H1 (cell line): ENCODE measurements around the gene MYH10. TPM values are rescaled to one million over a fixed set of nuclear protein-coding genes. Genes with fewer than 3 reads are reported as not detected.

ENCODE experiments used
- CTCF ChIA-PET: fragments of 300-600 bp; sonication (Branson Sonifier 250); formaldehyde crosslinking; loops from one replicate; lab custom pipeline; 2021; ENCODE audit not compliant: partially characterized antibody; lab: Charles Lee
- POLR2A ChIA-PET: fragments of 300-600 bp; sonication (Branson Sonifier 250); formaldehyde crosslinking; loops from one replicate; lab custom pipeline; 2021; ENCODE audit warnings: inconsistent platforms; ENCODE audit not compliant: partially characterized antibody; lab: Charles Lee
- DNase-seq, 2 experiments: peaks; one replicate each; pipeline versions ENCODE4 v3.0.0 to v3.0.0-alpha.2; 2010 to 2022; ENCODE audit warnings: low spot score in 2 of 2, low read depth in 1 of 2, mixed read lengths in 1 of 2
- FAIRE-seq: peaks from 2 replicates; lab custom pipeline; 2011; peaks lifted over from hg19 to GRCh38; lab: Jason Lieb, UNC
- H2AFZ ChIP-seq: 2 replicates; pipeline ENCODE4 v1.8.1; 2012; ENCODE audit warnings: low read length, inconsistent platforms
- H2AK5ac ChIP-seq: 2 replicates; pipeline ENCODE4 v1.6.1; 2013; ENCODE audit warnings: low read depth, low read length
- H2BK120ac ChIP-seq: replicated peaks from 2 replicates; pipeline ENCODE3; 2013; ENCODE audit warnings: low read depth, low read length, inconsistent platforms
- H2BK12ac ChIP-seq: 2 replicates; pipeline ENCODE4 v1.6.1; 2013; ENCODE audit warnings: low read depth, low read length
- H2BK15ac ChIP-seq: 2 replicates; pipeline ENCODE4 v1.6.1; 2013; ENCODE audit warnings: low read length
- H2BK20ac ChIP-seq: 2 replicates; pipeline ENCODE4 v1.6.1; 2013; ENCODE audit warnings: low read length
- H2BK5ac ChIP-seq: 2 replicates; pipeline ENCODE4 v1.6.1; 2013; ENCODE audit warnings: low read depth, low read length
- H3K14ac ChIP-seq: 2 replicates; pipeline ENCODE4 v1.6.1; 2013; ENCODE audit warnings: inconsistent platforms; ENCODE audit not compliant: insufficient read length
- H3K18ac ChIP-seq: 2 replicates; pipeline ENCODE4 v1.6.1; 2013; ENCODE audit warnings: low read length; ENCODE audit errors: extremely low read depth
- H3K23ac ChIP-seq: 2 replicates; pipeline ENCODE4 v1.6.1; 2013; ENCODE audit warnings: inconsistent platforms; ENCODE audit not compliant: insufficient read length
- H3K23me2 ChIP-seq: 2 replicates; pipeline ENCODE4 v1.6.1; 2013; ENCODE audit warnings: low read depth, low read length
- H3K27ac ChIP-seq: 2 replicates; pipeline ENCODE4 v1.6.1; 2011; ENCODE audit warnings: low read depth, low read length, inconsistent platforms
- H3K27me3 ChIP-seq, 4 experiments: replicated peaks in 1 of 4; 1 replicate in 1 of 4; 2 replicates in 3 of 4; pipeline versions ENCODE4 v1.6.1 to v1.8.1; 2011 to 2013; ENCODE audit warnings: low read length in 3 of 4, mild to moderate bottlenecking in 3 of 4, inconsistent platforms in 2 of 4, mixed read lengths in 2 of 4, moderate library complexity in 1 of 4; ENCODE audit not compliant: control insufficient read depth in 3 of 4, insufficient read depth in 3 of 4; ENCODE audit errors: extremely low read depth in 1 of 4
- H3K36me3 ChIP-seq, 4 experiments: 2 replicates each; pipeline versions ENCODE4 v1.6.1 to v1.8.1; 2011 to 2013; ENCODE audit warnings: mild to moderate bottlenecking in 4 of 4, low read length in 3 of 4, moderate library complexity in 2 of 4, control low read depth in 1 of 4, inconsistent platforms in 1 of 4; ENCODE audit not compliant: insufficient read depth in 4 of 4, control insufficient read depth in 2 of 4
- H3K4ac ChIP-seq: replicated peaks from 2 replicates; pipeline ENCODE3; 2013; ENCODE audit warnings: low read length, low read depth, mixed read lengths, inconsistent platforms; ENCODE audit not compliant: insufficient read length
- H3K4me1 ChIP-seq, 4 experiments: replicated peaks in 1 of 4; 1 replicate in 1 of 4; 2 replicates in 3 of 4; pipeline versions ENCODE4 v1.6.1 to v1.8.1; 2011 to 2013; ENCODE audit warnings: low read length in 3 of 4, inconsistent platforms in 2 of 4, mixed read lengths in 1 of 4; ENCODE audit not compliant: insufficient read depth in 4 of 4, control insufficient read depth in 3 of 4
- H3K4me2 ChIP-seq, 2 experiments: 2 replicates each; pipeline versions ENCODE4 v1.6.1 to v1.8.1; 2011 to 2013; ENCODE audit warnings: low read depth in 2 of 2, low read length in 2 of 2, control low read depth in 1 of 2, inconsistent platforms in 1 of 2, mild to moderate bottlenecking in 1 of 2; ENCODE audit not compliant: insufficient read depth in 1 of 2
- H3K4me3 ChIP-seq, 4 experiments: fragments of 200-600, 300-600 bp in 1 of 4; sonication (generic), shearing (Covaris generic), sonication (Bioruptor Twin) in 1 of 4; 2 replicates each; pipeline versions ENCODE4 v1.5.1 to v1.8.1; 2011 to 2016; ENCODE audit warnings: low read length in 4 of 4, low read depth in 3 of 4, control low read depth in 2 of 4, inconsistent platforms in 2 of 4, mild to moderate bottlenecking in 2 of 4, mixed read lengths in 1 of 4, moderate library complexity in 1 of 4; ENCODE audit not compliant: insufficient read depth in 2 of 4; ENCODE audit errors: extremely low read depth in 1 of 4
- H3K56ac ChIP-seq: replicated peaks from 2 replicates; pipeline ENCODE3; 2013; ENCODE audit warnings: low read depth, mild to moderate bottlenecking, mixed read lengths, low read length, inconsistent platforms; ENCODE audit not compliant: insufficient read length
- H3K79me1 ChIP-seq: 2 replicates; pipeline ENCODE4 v1.6.1; 2013; ENCODE audit warnings: low read depth, low read length, control low read depth
- H3K79me2 ChIP-seq, 2 experiments: 2 replicates each; pipeline versions ENCODE4 v1.6.1 to v1.8.1; 2012 to 2013; ENCODE audit warnings: low read length in 2 of 2, mild to moderate bottlenecking in 2 of 2, inconsistent platforms in 1 of 2; ENCODE audit not compliant: insufficient read depth in 2 of 2, control insufficient read depth in 1 of 2
- H3K9ac ChIP-seq, 4 experiments: replicated peaks in 1 of 4; 1 replicate in 1 of 4; 2 replicates in 3 of 4; pipeline versions ENCODE4 v1.6.1 to v1.8.1; 2011 to 2013; ENCODE audit warnings: low read depth in 3 of 4, low read length in 3 of 4, control low read depth in 2 of 4, mild to moderate bottlenecking in 2 of 4, moderate library complexity in 2 of 4, inconsistent platforms in 1 of 4; ENCODE audit errors: extremely low read depth in 1 of 4
- H3K9me3 ChIP-seq, 2 experiments: 2 replicates each; pipeline versions ENCODE4 v1.6.1 to v1.8.1; 2012 to 2013; ENCODE audit warnings: mild to moderate bottlenecking in 2 of 2, moderate library complexity in 2 of 2, control low read depth in 1 of 2, inconsistent platforms in 1 of 2, low read depth in 1 of 2, low read length in 1 of 2, mixed read lengths in 1 of 2; ENCODE audit not compliant: insufficient read depth in 2 of 2
- H4K20me1 ChIP-seq, 2 experiments: replicated peaks in 1 of 2; 2 replicates each; pipeline versions ENCODE3 to v1.8.1; 2011 to 2013; ENCODE audit warnings: inconsistent platforms in 2 of 2, low read length in 2 of 2, mild to moderate bottlenecking in 1 of 2; ENCODE audit not compliant: insufficient read depth in 2 of 2, control insufficient read depth in 1 of 2
- H4K5ac ChIP-seq: 2 replicates; pipeline ENCODE4 v1.6.1; 2013; ENCODE audit warnings: low read length, low read depth, mixed read lengths, inconsistent platforms; ENCODE audit not compliant: insufficient read length
- H4K8ac ChIP-seq: 2 replicates; pipeline ENCODE4 v1.8.0; 2013; ENCODE audit warnings: mild to moderate bottlenecking, moderate library complexity, low read length, inconsistent platforms; ENCODE audit not compliant: insufficient read depth; ENCODE audit errors: extremely low read depth
- H4K91ac ChIP-seq: replicated peaks from 2 replicates; pipeline ENCODE3; 2013; ENCODE audit warnings: low read length, mixed read lengths, inconsistent platforms; ENCODE audit not compliant: insufficient read length
- CBX5 ChIP-seq: fragments of 300-800, 300-1000 bp; sonication (generic); IDR thresholded peaks from 2 replicates; pipeline ENCODE4 v1.7.1; 2016; ENCODE audit warnings: antibody characterized with exemption, low read length, low read depth
- CEBPB ChIP-seq: IDR thresholded peaks from 2 replicates; pipeline ENCODE4 v1.6.1; 2012; ENCODE audit warnings: low read depth, low read length
- CTBP2 ChIP-seq: IDR thresholded peaks from 2 replicates; pipeline ENCODE4 v1.7.0; 2011; ENCODE audit warnings: borderline replicate concordance, mild to moderate bottlenecking, moderate library complexity, mixed read lengths, low read length; ENCODE audit not compliant: insufficient read depth, insufficient read length
- E2F6 ChIP-seq: IDR thresholded peaks from 2 replicates; pipeline ENCODE4 v1.6.1; 2012; ENCODE audit warnings: inconsistent platforms
- FOSL1 ChIP-seq: IDR thresholded peaks from 2 replicates; pipeline ENCODE4 v1.6.1; 2011; ENCODE audit warnings: mild to moderate bottlenecking, low read depth, low read length, moderate library complexity; ENCODE audit not compliant: insufficient read depth
- POLR2AphosphoS5 ChIP-seq: IDR thresholded peaks from 2 replicates; pipeline ENCODE4 v1.6.1; 2011; ENCODE audit warnings: low read depth, low read length
- SIX5 ChIP-seq: IDR thresholded peaks from 2 replicates; pipeline ENCODE4 v1.6.1; 2011; ENCODE audit warnings: mild to moderate bottlenecking, low read depth, low read length
- SRF ChIP-seq: IDR thresholded peaks from 2 replicates; pipeline ENCODE4 v1.6.1; 2011; ENCODE audit warnings: mild to moderate bottlenecking, low read depth, low read length, moderate library complexity
- SUZ12 ChIP-seq: fragments of 200-600 bp; sonication (generic); IDR thresholded peaks from 2 replicates; pipeline ENCODE4 v1.6.1; 2012; ENCODE audit warnings: mild to moderate bottlenecking, inconsistent platforms, low read length, moderate library complexity, mixed read lengths
- TAF7 ChIP-seq: optimal IDR thresholded peaks from 2 replicates; pipeline ENCODE3; 2011; ENCODE audit warnings: low read depth, mild to moderate bottlenecking, inconsistent platforms, low read length, moderate library complexity, borderline replicate concordance
- TCF12 ChIP-seq: IDR thresholded peaks from 2 replicates; pipeline ENCODE4 v1.6.1; 2011; ENCODE audit warnings: low read depth, mild to moderate bottlenecking, low read length
- ZNF274 ChIP-seq: IDR thresholded peaks from 2 replicates; pipeline ENCODE4 v1.7.0; 2012; ENCODE audit warnings: low read length, borderline replicate concordance; ENCODE audit errors: extremely low read depth
- WGBS, 2 experiments: shearing (Covaris generic) in 1 of 2; methylation state at CpG; one replicate each; pipeline versions ENCODE4 v1.1.6 to v1.1.7; 2013 to 2015; ENCODE audit warnings: low lambda C conversion rate in 2 of 2, mixed read lengths in 2 of 2, inconsistent platforms in 1 of 2, low coverage in 1 of 2, missing lambda C conversion rate in 1 of 2; ENCODE audit not compliant: insufficient replicate concordance in 2 of 2, insufficient coverage in 1 of 2, insufficient read length in 1 of 2; ENCODE audit errors: extremely low coverage in 1 of 2, missing lambda C conversion rate in 1 of 2; 5-methylcytosine and 5-hydroxymethylcytosine counted together
- polyA plus RNA-seq, 7 experiments: library from polyadenylated mRNA; depleted of rRNA in 3 of 7; stranded (reverse) in 5 of 7; unstranded in 2 of 7; fragments of >200 nt in 5 of 7; fragments of 200-250 nt in 2 of 7; gene quantifications; 1 replicate in 5 of 7; 2 replicates in 1 of 7; 4 replicates in 1 of 7; pipeline versions ENCODE4 v1.2.1 to v1.2.3, GENCODE V29; 2011 to 2013; ENCODE audit warnings: missing spikeins in 2 of 7, mixed read lengths in 2 of 7
- total RNA-seq: library from RNA; stranded (reverse); fragmentation: NEBNext Ultra II Directional; extraction: Animal tissue kit (Norgen Biotek cat#: 25700); gene quantifications from 2 replicates; pipeline ENCODE4 v1.2.1, GENCODE V29; 2021

Gene MYH10
- total and polyA plus RNA-seq, 2 of the 8 experiments (the other 6 are each of a cell fraction or from before 2014, with no cell fraction given): 64.1 to 289 TPM

GRCh38 chr17:8534498-8535188 lies 95.9 kb downstream of the MYH10 start:
- no peak overlapping the region for H3K14ac ChIP-seq
- H3K4me3 ChIP-seq: no peak overlapping the region
- H3K23ac ChIP-seq: no peak overlapping the region
- H4K20me1 ChIP-seq: peaks cover 0 to 4% of the 10 kb centered on the region in 2 experiments
- peaks cover 20 to 93% (median 70%) of the 10 kb centered on the region in 4 experiments for H3K36me3 ChIP-seq
- no peaks in the 10 kb centered on the region for H3K23me2 ChIP-seq
- no peak overlapping the region for H2AFZ ChIP-seq
- no peaks in the 10 kb centered on the region for H3K9me3 ChIP-seq
- no peak overlapping the region for H2BK20ac ChIP-seq
- no peak overlapping the region for H2BK15ac ChIP-seq
- no peak overlapping the region for H3K56ac ChIP-seq
- no peak overlapping the region for H2BK120ac ChIP-seq
- H3K27ac ChIP-seq: no peak overlapping the region
- no peaks in the 10 kb centered on the region for H3K79me2 ChIP-seq
- H4K5ac ChIP-seq: no peak overlapping the region
- no peak overlapping the region for H4K91ac ChIP-seq
- H3K27me3 ChIP-seq: no peaks in the 10 kb centered on the region
- CTCF ChIA-PET: interaction anchor here (0.7 to 1.6 kb wide), 3 partner anchors 48 to 251 kb away, joined by 3 to 5 read pairs (median 3); no protein-coding TSS in a partner anchor
- H3K79me1 ChIP-seq: peaks cover 2% of the 10 kb centered on the region; the same call in 1 of the 2 replicates
- H4K8ac ChIP-seq: no peak overlapping the region
- 95% methylated on average over 9 of the region's 9 CpGs; no CpG with 5 or more reads in 1 of the 2 experiments for WGBS, 2 experiments
- H3K18ac ChIP-seq: no peak overlapping the region
- no peaks in the 10 kb centered on the region for H3K4me1 ChIP-seq
- no peak for DNase-seq
- FAIRE-seq: no peak
- no peak overlapping the region for H3K9ac ChIP-seq
- POLR2A ChIA-PET: no interaction called here
- H2BK12ac ChIP-seq: no peak overlapping the region
- H3K4ac ChIP-seq: no peak overlapping the region
- no peak overlapping the region for H3K4me2 ChIP-seq
- H2BK5ac ChIP-seq: no peak overlapping the region; the same call in 1 of the 2 replicates
- H2AK5ac ChIP-seq: no peak overlapping the region
- TF ChIP-seq SRF (no peak), POLR2AphosphoS5 (no peak), TAF7 (no peak), FOSL1 (no peak), CEBPB (no peak), ZNF274 (no peak), SUZ12 (no peak), CBX5 (no peak), TCF12 (no peak), SIX5 (no peak), E2F6 (no peak), CTBP2 (no peak)
